GM13977 (cell line): ENCODE data around the gene COL6A3.

ENCODE experiments used
- DNase-seq: peaks from one replicate; pipeline ENCODE4 v3.0.0; 2012; ENCODE audit warnings: low spot score
- in situ Hi-C: fragments of 300-500 bp; cut with MboI; formaldehyde crosslinking; loops from one replicate; pipeline ENCODE4 v1.12.0; 2022; ENCODE audit warnings: low sequenced_read_pairs, low pct_unique_long_range_greater_than_20kb, mixed read lengths, inconsistent platforms; ENCODE audit not compliant: unreplicated experiment
- TF ChIP-seq, protein P1 (sequence below): IDR thresholded peaks from 2 replicates; pipeline ENCODE4 v1.5.1; 2012; ENCODE audit warnings: mild to moderate bottlenecking, control low read depth; ENCODE audit not compliant: insufficient read depth; ENCODE audit errors: extremely low read depth, missing control alignments

The COL6A3 gene

DNA sequence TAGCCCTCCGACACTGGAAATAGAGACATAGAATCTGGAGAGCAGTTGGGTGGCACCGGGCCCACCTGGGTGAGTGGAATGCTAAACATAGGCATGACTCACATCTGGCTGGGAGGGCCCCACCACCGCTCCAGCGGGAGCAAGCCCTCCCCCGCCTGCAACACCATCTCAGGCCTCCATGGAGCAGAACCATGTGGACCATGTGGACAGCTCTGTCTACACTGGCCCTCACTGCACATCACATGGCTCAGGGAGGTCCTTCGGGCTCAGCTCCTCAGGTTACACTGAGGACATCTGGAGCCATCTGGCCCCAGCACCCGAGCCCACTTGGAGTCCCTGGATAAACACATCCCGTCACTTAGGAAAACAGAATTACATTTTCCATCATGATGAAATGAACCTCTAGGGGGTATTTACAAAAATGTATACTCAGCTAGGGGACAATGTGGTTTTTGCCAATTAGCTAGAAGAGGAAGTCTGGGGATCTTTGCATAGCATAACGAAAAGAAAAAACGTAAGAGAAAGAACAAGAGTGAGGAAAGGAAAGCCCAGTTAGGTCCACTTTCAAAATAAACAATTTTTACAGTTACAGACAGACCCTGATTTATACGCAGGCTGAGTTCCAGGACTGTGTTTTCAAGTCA is 42.4 kb upstream of the COL6A3 start:
- in situ Hi-C loops: no loop called here
- no peak for DNase-seq
- TF ChIP-seq, protein P1, sequence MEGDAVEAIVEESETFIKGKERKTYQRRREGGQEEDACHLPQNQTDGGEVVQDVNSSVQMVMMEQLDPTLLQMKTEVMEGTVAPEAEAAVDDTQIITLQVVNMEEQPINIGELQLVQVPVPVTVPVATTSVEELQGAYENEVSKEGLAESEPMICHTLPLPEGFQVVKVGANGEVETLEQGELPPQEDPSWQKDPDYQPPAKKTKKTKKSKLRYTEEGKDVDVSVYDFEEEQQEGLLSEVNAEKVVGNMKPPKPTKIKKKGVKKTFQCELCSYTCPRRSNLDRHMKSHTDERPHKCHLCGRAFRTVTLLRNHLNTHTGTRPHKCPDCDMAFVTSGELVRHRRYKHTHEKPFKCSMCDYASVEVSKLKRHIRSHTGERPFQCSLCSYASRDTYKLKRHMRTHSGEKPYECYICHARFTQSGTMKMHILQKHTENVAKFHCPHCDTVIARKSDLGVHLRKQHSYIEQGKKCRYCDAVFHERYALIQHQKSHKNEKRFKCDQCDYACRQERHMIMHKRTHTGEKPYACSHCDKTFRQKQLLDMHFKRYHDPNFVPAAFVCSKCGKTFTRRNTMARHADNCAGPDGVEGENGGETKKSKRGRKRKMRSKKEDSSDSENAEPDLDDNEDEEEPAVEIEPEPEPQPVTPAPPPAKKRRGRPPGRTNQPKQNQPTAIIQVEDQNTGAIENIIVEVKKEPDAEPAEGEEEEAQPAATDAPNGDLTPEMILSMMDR: no peak

DNA sequence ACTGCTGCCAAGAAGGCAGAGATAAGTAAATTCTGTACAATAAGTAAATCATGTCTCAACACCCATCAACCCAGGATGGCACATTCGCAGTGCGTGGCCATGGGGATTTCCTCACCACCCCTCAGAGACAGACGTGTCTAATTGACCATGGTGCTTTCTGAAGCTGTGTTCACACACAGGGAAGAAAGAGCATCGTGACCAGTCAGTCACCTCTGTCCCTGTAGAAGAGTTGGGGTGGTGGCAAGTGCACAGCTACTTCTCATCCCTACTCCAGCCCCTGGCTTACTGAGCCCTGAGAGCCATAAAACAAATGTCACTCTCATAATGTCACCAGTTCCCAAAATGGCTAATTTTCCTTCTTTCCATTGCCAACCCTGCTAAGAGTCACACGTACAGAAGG is 41.8 kb upstream of the COL6A3 start:
- in situ Hi-C loops: no loop called here
- TF ChIP-seq, protein P1: no peak
- DNase-seq: no peak

DNA sequence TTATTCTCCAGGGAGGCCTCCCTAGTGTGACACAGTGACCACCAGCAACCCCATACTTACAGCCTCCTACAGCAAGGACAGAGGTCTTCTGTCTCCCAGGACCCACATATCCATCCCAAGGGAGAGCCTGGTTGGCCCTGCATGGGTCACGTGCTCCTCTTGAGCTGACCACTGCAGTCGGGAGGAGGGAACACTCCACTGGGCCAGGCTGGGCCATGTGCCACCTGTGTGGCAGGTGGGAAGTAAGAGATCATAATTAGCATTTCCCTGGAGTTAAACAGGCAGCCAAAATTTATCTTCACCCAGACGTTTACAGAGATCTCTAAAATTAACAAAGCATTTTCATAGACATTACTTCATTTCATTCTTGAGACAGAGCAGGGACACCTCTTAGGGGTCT is 39.7 kb upstream of the COL6A3 start:
- in situ Hi-C loops: no loop called here
- DNase-seq: no peak
- TF ChIP-seq, protein P1: no peak

DNA sequence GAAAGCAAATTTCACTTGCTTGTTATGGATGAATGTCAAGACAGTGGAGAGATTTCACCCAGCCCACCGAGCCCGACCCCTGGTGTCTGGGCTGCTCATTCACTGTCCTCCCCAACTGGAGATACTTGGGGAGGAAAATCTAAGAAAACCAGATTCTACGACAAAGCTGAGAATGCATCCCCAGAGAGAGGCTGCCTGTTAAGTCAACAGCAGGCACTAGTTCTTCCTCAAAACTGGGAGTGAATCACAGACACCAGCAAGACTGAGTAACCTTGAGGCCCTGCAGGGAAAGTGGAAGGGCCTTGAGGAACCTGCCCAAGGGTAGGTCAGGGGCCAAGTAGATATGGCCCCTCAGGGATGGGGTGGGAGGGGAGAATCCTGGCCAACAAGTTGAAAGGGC is 38.9 kb upstream of the COL6A3 start:
- DNase-seq: no peak
- in situ Hi-C loops: no loop called here
- TF ChIP-seq, protein P1: no peak

DNA sequence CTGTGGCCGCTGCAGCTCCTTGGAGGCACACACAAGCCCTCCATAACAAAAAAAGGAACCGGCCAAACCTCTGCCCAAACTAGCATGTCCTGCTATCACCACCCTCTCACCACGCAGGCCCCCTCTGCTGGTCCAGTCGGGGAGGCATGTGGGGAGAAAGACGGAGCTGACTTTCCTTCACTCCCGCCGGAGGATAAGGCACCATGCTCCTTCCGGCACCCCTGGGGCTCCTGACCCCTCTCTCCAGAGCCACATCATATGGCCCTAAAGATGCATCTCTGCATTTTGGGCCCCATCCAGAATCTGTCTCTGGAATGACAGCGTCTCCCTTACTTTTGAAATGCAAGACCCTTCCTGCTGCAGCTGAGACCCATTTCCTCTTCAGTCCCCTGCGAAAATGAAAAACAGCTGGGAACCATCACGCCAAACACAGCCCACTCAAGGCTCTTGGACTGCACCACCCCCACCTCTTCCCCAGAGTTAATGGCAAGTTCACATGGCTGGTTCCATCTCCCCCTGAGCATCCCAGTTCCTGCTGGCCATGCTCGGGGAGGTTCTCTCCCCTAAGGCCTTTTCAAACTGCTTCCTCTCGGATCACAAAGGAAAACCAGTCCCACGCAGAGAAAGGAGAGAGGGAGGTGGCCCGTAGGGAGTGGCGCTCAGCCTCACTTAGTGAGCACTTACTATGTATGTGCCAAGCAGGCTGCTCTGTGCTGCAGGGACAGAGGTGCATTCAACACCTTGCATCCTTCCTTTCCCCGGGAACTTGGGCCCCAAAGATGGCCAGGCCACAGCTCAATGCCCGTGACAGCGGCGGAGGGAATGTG is 37.9 kb upstream of the COL6A3 start:
- TF ChIP-seq, protein P1: no peak
- in situ Hi-C loops: no loop called here
- DNase-seq: no peak

DNA sequence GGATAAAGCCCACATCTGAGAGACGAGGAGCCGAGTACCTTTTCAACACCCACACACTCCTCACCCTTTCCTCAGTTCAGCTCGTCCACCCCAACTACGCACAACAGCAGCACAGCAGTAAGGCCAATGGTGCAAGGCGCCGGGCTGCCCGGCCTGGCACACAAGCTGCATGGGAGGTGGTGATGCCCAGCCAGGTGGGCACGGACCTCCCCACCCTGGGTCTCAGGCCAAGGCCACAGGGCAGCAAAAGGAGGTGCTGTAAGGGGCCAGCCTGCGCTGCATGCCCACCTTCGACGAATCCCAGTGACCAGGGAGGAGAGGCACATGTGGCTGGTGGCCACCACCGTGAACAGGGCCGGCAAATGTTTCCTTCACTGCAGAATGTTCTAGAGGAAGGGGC is 36.6 kb upstream of the COL6A3 start:
- in situ Hi-C loops: no loop called here
- TF ChIP-seq, protein P1: no peak
- no peak for DNase-seq
